Breast epithelium (tissue), 4 donors: ENCODE measurements around the gene SEC61A1. TPM values are rescaled to one million over a fixed set of nuclear protein-coding genes. Genes with fewer than 3 reads are reported as not detected.
A peak's percentile ranks its signal among the peaks of the same experiment; 100 is the strongest.

ENCODE experiments used
- DNase-seq, 2 donors: peaks; one replicate each; pipeline ENCODE4 v3.0.0-alpha.2; 2019; ENCODE audit warnings: low spot score in 2 of 2
- H3K27ac ChIP-seq, 2 donors: fragments of 200-600 bp; sonication (generic) in 1 of 2; one replicate each; pipeline ENCODE4 v1.5.1; 2016 to 2019; ENCODE audit warnings: mild to moderate bottlenecking in 1 of 2
- H3K27me3 ChIP-seq, 2 donors: fragments of 200-600 bp; sonication (generic) in 1 of 2; one replicate each; pipeline versions ENCODE4 v1.5.1 to v1.6.0; 2017 to 2019; ENCODE audit warnings: control low read depth in 1 of 2, mild to moderate bottlenecking in 1 of 2
- H3K36me3 ChIP-seq: fragments of 200-600 bp; one replicate; pipeline ENCODE4 v1.5.1; 2019
- H3K4me1 ChIP-seq, 2 donors: fragments of 200-600 bp; sonication (generic); one replicate each; pipeline ENCODE4 v1.5.1; 2016 to 2019; ENCODE audit warnings: control low read depth in 1 of 2
- H3K4me3 ChIP-seq, 3 donors: fragments of 200-600 bp; sonication (generic); 1 replicate in 2 of 3; 2 replicates in 1 of 3; pipeline ENCODE4 v1.5.1; 2016 to 2019; ENCODE audit warnings: mild to moderate bottlenecking in 3 of 3, moderate library complexity in 2 of 3
- H3K9me3 ChIP-seq, 2 donors: fragments of 200-600 bp; sonication (generic) in 1 of 2; one replicate each; pipeline ENCODE4 v1.5.1; 2016 to 2019; ENCODE audit warnings: control low read depth in 1 of 2
- POLR2A ChIP-seq: fragments of 450-650 bp; IDR thresholded peaks from one replicate; pipeline ENCODE4 v1.6.1; 2016; ENCODE audit warnings: antibody characterized with exemption, mild to moderate bottlenecking, moderate library complexity
- POLR2AphosphoS5 ChIP-seq, 3 donors: sonication (generic); formaldehyde crosslinking; IDR thresholded peaks; one replicate each; pipeline ENCODE4 v1.6.1; 2017; ENCODE audit warnings: antibody characterized with exemption in 3 of 3
- intact Hi-C: fragments of 100-400 bp; cut with DNase I; formaldehyde crosslinking; loops from one replicate; pipeline ENCODE4 v1.15.1; 2023; ENCODE audit warnings: low total_unique reads
- total RNA-seq, 3 donors: library from RNA; depleted of rRNA; stranded (reverse); fragments of >200 nt; gene quantifications; one replicate each; pipeline ENCODE4 v1.1.0, GENCODE V29; 2016
- TF ChIP-seq, protein P1 (sequence below), 3 donors: fragments of 450-650 bp; IDR thresholded peaks; one replicate each; pipeline ENCODE4 v1.5.1; 2016 to 2017; ENCODE audit warnings: antibody characterized with exemption in 3 of 3, mild to moderate bottlenecking in 3 of 3, moderate library complexity in 3 of 3

SEC61A1 gene
- total RNA-seq, 3 donors from 2014 or later: 105 to 166 (median 142) TPM

DNA sequence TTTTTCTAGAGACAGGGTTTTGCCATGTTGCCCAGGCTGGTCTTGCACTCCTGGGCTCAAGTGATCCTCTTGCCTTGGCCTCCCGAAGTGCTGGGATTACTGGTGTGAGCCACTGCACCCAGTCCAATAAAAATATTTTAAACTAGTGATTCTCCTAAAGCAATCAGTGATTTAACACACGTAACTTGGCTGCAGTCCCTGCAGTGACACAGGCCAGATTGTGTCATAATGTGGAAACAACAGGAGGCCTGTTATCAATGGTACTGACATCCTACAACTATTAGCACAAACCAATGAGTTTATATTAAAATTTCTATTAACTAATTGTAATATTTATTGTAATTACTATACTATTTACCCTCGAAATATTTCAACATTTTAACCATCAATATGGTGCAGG lies 1.6 kb upstream of the SEC61A1 start:
- Histone ChIP-seq H3K27ac (no peak overlapping the region), H3K36me3 (no peaks in the 10 kb centered on the region), H3K9me3 (no peaks in the 10 kb centered on the region), H3K27me3 (no peaks in the 10 kb centered on the region), H3K4me1 (peaks cover 0 to 12% of the 10 kb centered on the region in 2 donors), H3K4me3 (no peak overlapping the region)
- no peak for DNase-seq
- intact Hi-C loops: no loop called here
- TF ChIP-seq POLR2A: no peak
- TF ChIP-seq, protein P1, sequence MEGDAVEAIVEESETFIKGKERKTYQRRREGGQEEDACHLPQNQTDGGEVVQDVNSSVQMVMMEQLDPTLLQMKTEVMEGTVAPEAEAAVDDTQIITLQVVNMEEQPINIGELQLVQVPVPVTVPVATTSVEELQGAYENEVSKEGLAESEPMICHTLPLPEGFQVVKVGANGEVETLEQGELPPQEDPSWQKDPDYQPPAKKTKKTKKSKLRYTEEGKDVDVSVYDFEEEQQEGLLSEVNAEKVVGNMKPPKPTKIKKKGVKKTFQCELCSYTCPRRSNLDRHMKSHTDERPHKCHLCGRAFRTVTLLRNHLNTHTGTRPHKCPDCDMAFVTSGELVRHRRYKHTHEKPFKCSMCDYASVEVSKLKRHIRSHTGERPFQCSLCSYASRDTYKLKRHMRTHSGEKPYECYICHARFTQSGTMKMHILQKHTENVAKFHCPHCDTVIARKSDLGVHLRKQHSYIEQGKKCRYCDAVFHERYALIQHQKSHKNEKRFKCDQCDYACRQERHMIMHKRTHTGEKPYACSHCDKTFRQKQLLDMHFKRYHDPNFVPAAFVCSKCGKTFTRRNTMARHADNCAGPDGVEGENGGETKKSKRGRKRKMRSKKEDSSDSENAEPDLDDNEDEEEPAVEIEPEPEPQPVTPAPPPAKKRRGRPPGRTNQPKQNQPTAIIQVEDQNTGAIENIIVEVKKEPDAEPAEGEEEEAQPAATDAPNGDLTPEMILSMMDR (IDR thresholded peaks at IDR 0.05): no peak
- no peak for TF ChIP-seq POLR2AphosphoS5 (IDR thresholded peaks at IDR 0.05)

DNA sequence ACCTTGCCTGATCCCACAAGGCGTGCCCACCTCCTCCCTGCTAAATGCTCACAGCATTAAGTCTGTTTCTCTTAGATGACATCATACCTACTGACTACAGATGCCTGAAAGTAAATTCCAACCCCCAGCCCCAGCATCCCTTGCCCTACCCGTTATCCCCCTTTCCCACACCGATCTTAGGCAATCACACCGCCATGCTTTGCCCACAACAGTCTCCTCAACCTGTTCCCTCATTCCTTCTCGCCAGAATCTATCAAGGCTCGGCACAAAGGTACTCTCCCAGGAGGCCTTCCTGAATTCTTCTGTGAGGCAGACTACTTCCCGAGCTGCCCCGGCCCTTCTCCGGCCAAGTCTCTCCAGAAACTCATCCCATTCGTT lies 789 bp upstream of the SEC61A1 start:
- H3K27ac ChIP-seq: peak overlapping the region; percentile 92 to 96
- no peaks in the 10 kb centered on the region for H3K9me3 ChIP-seq
- intact Hi-C loops: no loop called here

DNA sequence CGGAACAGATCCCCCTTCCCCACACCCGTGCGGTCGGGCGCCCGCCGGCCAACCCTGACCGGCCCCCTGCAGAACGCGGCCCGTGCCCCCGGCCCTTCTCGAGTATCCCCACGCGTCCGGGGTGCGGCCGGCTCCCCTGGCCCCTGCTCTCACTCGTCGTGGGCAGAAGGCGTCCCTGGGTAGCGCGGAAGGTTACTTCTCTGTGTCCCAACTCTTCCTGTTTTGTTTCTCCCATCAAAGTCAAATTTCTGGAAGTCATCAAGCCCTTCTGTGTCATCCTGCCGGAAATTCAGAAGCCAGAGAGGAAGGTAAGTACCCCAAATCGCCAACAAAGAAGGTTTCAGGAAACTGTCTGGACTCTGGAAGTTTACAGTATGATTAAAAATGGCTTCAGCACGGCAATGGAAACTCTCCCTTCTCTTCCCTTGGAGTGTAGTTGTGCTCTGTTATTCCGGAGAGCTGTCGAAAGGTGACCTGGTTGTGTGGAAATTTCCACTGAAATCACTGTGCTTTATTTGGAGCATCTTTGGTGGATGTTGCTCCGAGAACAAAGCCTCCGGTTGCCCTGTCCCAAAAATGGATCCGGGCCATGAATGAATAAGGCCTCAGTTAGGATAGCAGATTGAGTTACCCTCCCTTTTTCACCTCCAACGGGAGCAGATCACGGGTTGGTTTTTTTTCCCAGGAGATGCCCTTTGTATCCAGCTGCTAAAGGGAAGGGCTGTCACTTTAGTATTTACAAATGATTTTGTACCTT lies 536 bp downstream of the SEC61A1 start:
- peak overlapping the region; percentile 76 to 97 (median 96) for H3K4me3 ChIP-seq
- H3K9me3 ChIP-seq: no peaks in the 10 kb centered on the region
- peaks cover 0 to 12% of the 10 kb centered on the region in 2 donors for H3K4me1 ChIP-seq
- peak overlapping the region; percentile 92 to 96 for H3K27ac ChIP-seq
- no peaks in the 10 kb centered on the region for H3K27me3 ChIP-seq
- intact Hi-C loops: no loop called here
- TF ChIP-seq, protein P1 (IDR thresholded peaks at IDR 0.05): no peak
- no peak for TF ChIP-seq POLR2A
- TF ChIP-seq POLR2AphosphoS5 (IDR thresholded peaks at IDR 0.05): no peak
- no peak for DNase-seq
- no peaks in the 10 kb centered on the region for H3K36me3 ChIP-seq

More for the DNA sequence above, 789 bp upstream of the SEC61A1 start:
- no peaks in the 10 kb centered on the region for H3K27me3 ChIP-seq
- peak overlapping the region; percentile 76 to 97 (median 96) for H3K4me3 ChIP-seq
- H3K36me3 ChIP-seq: no peaks in the 10 kb centered on the region
- TF ChIP-seq POLR2A: no peak
- TF ChIP-seq POLR2AphosphoS5 (IDR thresholded peaks at IDR 0.05): no peak
- TF ChIP-seq, protein P1 (IDR thresholded peaks at IDR 0.05): no peak
- peaks cover 0 to 12% of the 10 kb centered on the region in 2 donors for H3K4me1 ChIP-seq
- DNase-seq: no peak

DNA sequence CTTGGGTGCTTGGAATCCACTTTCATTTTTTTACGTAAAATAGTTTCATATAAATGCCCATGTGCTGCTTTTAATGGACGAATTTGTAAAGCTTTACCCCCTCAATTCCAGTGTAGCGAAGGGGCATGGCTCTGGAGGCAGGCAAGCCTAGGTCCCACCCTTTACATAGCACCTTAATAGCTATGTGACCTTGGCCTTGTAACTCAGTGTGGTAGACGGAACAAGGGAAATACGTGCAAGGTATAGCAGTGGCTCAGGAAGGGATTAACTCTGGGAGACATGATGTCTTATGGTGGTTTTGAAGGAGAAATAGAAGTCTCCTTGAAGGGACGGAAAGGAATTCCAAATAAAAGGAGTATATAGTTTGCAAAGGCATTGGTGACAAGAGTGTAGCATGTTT lies 1.4 kb downstream of the SEC61A1 start:
- TF ChIP-seq, protein P1 (IDR thresholded peaks at IDR 0.05): no peak
- TF ChIP-seq POLR2A: no peak
- no peak for TF ChIP-seq POLR2AphosphoS5 (IDR thresholded peaks at IDR 0.05)
- no peak for DNase-seq
- H3K4me3 ChIP-seq: peak overlapping the region; percentile 76 to 97 (median 96)
- intact Hi-C loops: no loop called here
- H3K4me1 ChIP-seq: peaks cover 0 to 12% of the 10 kb centered on the region in 2 donors
- H3K9me3 ChIP-seq: no peaks in the 10 kb centered on the region
- no peaks in the 10 kb centered on the region for H3K27me3 ChIP-seq
- no peaks in the 10 kb centered on the region for H3K36me3 ChIP-seq
- no peak overlapping the region for H3K27ac ChIP-seq

DNA sequence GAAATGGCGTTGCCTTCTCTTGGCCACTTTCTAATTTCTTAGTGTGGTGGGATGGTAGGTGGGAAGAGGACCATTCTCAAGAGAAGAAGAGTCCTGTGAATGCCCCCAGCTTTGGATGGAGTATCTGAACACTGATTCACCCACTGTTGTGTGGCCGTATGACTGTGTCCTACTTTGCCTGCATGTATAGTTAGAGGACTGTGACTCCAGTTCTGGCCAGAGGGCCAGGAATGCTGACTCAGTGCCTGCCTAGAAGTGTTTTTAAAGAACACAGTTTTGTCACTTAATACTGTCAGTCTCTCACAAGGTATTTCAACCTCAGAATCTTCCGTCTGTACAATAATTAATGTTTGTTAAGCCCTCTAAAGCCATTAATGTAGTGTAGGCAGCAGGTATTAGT lies 2.1 kb downstream of the SEC61A1 start:
- H3K9me3 ChIP-seq: no peaks in the 10 kb centered on the region
- TF ChIP-seq POLR2AphosphoS5 (IDR thresholded peaks at IDR 0.05) (no peak), POLR2A (no peak)
- TF ChIP-seq, protein P1 (IDR thresholded peaks at IDR 0.05): no peak
- H3K27ac ChIP-seq: no peak overlapping the region
- intact Hi-C loops: no loop called here
- no peaks in the 10 kb centered on the region for H3K36me3 ChIP-seq
- peak overlapping the region in 2 of 3 donors; percentile 76 to 96 for H3K4me3 ChIP-seq
- H3K4me1 ChIP-seq: peaks cover 0 to 12% of the 10 kb centered on the region in 2 donors
- DNase-seq: no peak
- H3K27me3 ChIP-seq: no peaks in the 10 kb centered on the region
